Neural cell (in vitro differentiated cells): ENCODE measurements around the gene BRIP1. TPM values are rescaled to one million over a fixed set of nuclear protein-coding genes. Genes with fewer than 3 reads are reported as not detected.

Experiments
- H2AFZ ChIP-seq: fragments of 200-600, 300-800 bp; sonication (generic), shearing (Covaris generic); 2 replicates; pipeline ENCODE4 v1.6.0; 2014; ENCODE audit warnings: low read depth, mild to moderate bottlenecking, antibody characterized with exemption, low read length, moderate library complexity
- H3F3A ChIP-seq: fragments of 200-600 bp; shearing (Covaris generic); 2 replicates; pipeline ENCODE4 v1.6.1; 2016; ENCODE audit warnings: mild to moderate bottlenecking, moderate library complexity, mixed read lengths, antibody characterized with exemption, low read length; ENCODE audit not compliant: insufficient read depth, poor library complexity, severe bottlenecking
- H3K27ac ChIP-seq: fragments of 200-600, 300-800 bp; sonication (generic), shearing (Covaris generic); 2 replicates; pipeline ENCODE4 v1.5.1; 2014; ENCODE audit warnings: mild to moderate bottlenecking, low read length, moderate library complexity
- H3K27me3 ChIP-seq: fragments of 300-800, 200-600 bp; sonication (generic), shearing (Covaris generic); 2 replicates; pipeline ENCODE4 v1.6.0; 2014; ENCODE audit warnings: mild to moderate bottlenecking, low read depth, low read length, moderate library complexity; ENCODE audit not compliant: insufficient read depth
- H3K36me3 ChIP-seq: fragments of 300-800, 200-600 bp; sonication (generic), shearing (Covaris generic); 2 replicates; pipeline ENCODE4 v1.5.1; 2014; ENCODE audit warnings: mild to moderate bottlenecking, antibody characterized with exemption, low read length, moderate library complexity; ENCODE audit not compliant: insufficient read depth
- H3K4me2 ChIP-seq: fragments of 300-800, 200-600 bp; sonication (generic), shearing (Covaris generic); 2 replicates; pipeline ENCODE4 v1.6.0; 2014; ENCODE audit warnings: mild to moderate bottlenecking, low read length
- H3K4me3 ChIP-seq: fragments of 300-800, 200-600 bp; sonication (generic), shearing (Covaris generic); 2 replicates; pipeline ENCODE4 v1.5.1; 2014; ENCODE audit warnings: mild to moderate bottlenecking, low read length, moderate library complexity
- H3K79me2 ChIP-seq: fragments of 200-600 bp; shearing (Covaris generic); replicated peaks from 2 replicates; pipeline ENCODE4 v1.6.0; 2014; ENCODE audit warnings: mild to moderate bottlenecking, low read length, moderate library complexity; ENCODE audit not compliant: insufficient read depth
- H3K9ac ChIP-seq: fragments of 300-800, 200-600 bp; sonication (generic), shearing (Covaris generic); 2 replicates; pipeline ENCODE4 v1.6.1; 2016; ENCODE audit warnings: mild to moderate bottlenecking, low read length, mixed read lengths
- H3K9me2 ChIP-seq: fragments of 200-600 bp; shearing (Covaris generic); 2 replicates; pipeline ENCODE4 v1.6.1; 2016; ENCODE audit warnings: mild to moderate bottlenecking, low read length, mixed read lengths; ENCODE audit not compliant: insufficient read depth
- H3K9me3 ChIP-seq: fragments of 200-600, 300-800 bp; sonication (generic), shearing (Covaris generic); 2 replicates; pipeline ENCODE4 v1.6.1; 2016; ENCODE audit warnings: mild to moderate bottlenecking, mixed run types, low read length, moderate library complexity, mixed read lengths
- H4K20me1 ChIP-seq: fragments of 200-600 bp; shearing (Covaris generic); 2 replicates; pipeline ENCODE4 v1.6.1; 2016; ENCODE audit warnings: mild to moderate bottlenecking, mixed run types; ENCODE audit not compliant: insufficient read depth
- EP300 ChIP-seq: fragments of 450-650 bp; conservative IDR thresholded peaks from 2 replicates; pipeline ENCODE4 v1.6.1; 2014; ENCODE audit warnings: antibody characterized with exemption, mild to moderate bottlenecking, moderate library complexity; ENCODE audit not compliant: poor library complexity, severe bottlenecking
- EZH2 ChIP-seq: fragments of 200-600, 300-800 bp; shearing (Covaris generic), sonication (generic); IDR thresholded peaks from 2 replicates; pipeline ENCODE4 v1.6.1; 2014; ENCODE audit warnings: antibody characterized with exemption, low read length, borderline replicate concordance, mild to moderate bottlenecking; ENCODE audit not compliant: insufficient read depth, poor library complexity, severe bottlenecking
- MXI1 ChIP-seq: fragments of 450-650 bp; conservative IDR thresholded peaks from 2 replicates; pipeline ENCODE4 v1.6.1; 2014; ENCODE audit warnings: antibody characterized with exemption, mild to moderate bottlenecking; ENCODE audit not compliant: poor library complexity, severe bottlenecking
- POLR2AphosphoS5 ChIP-seq: IDR thresholded peaks from 2 replicates; pipeline ENCODE4 v1.6.1; 2012
- RAD21 ChIP-seq: fragments of 450-650 bp; conservative IDR thresholded peaks from 2 replicates; pipeline ENCODE4 v1.6.1; 2014; ENCODE audit warnings: antibody characterized with exemption, mild to moderate bottlenecking, moderate library complexity
- SMC3 ChIP-seq: fragments of 450-650 bp; conservative IDR thresholded peaks from 2 replicates; pipeline ENCODE4 v1.6.1; 2014; ENCODE audit warnings: antibody characterized with exemption, mild to moderate bottlenecking, moderate library complexity; ENCODE audit not compliant: poor library complexity
- TAF1 ChIP-seq: IDR thresholded peaks from 2 replicates; pipeline ENCODE4 v1.6.1; 2012; ENCODE audit warnings: low read depth
- polyA plus RNA-seq: library from polyadenylated mRNA; depleted of rRNA; stranded (reverse); fragments of >200 nt; gene quantifications from 2 replicates; pipeline ENCODE4 v1.2.3, GENCODE V29; 2014
- TF ChIP-seq, protein P1 (sequence below): IDR thresholded peaks from 2 replicates; pipeline ENCODE4 v1.6.1; 2012; ENCODE audit warnings: borderline replicate concordance
- TF ChIP-seq, protein P2 (sequence below): fragments of 450-650 bp; IDR thresholded peaks from 2 replicates; pipeline ENCODE4 v1.5.1; 2014; ENCODE audit warnings: antibody characterized with exemption, mild to moderate bottlenecking, moderate library complexity; ENCODE audit not compliant: poor library complexity, severe bottlenecking

Gene BRIP1
- polyA plus RNA-seq, 1 donor from 2014 or later = 0.47 TPM

DNA sequence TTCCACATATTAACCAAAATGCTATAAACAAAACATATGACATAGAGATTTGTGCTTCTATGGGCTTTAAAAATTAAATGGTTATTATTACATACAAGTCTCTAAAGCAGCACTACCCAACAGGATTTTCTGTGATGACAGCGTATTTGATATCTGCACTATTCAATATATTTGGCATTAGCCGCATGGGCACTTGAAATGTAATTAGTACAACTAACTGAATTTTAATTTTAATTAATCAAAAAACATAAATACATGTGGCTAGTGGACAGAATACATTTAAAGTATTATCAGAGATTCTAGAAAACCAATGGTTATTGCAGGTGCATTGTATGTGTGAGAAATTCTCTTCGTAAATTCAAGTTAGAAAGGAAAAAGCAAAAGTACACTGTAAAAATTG lies 45.9 kb downstream of the BRIP1 start:
- no peak overlapping the region for H3K9ac ChIP-seq
- H2AFZ ChIP-seq = no peak overlapping the region
- TF ChIP-seq, protein P1, sequence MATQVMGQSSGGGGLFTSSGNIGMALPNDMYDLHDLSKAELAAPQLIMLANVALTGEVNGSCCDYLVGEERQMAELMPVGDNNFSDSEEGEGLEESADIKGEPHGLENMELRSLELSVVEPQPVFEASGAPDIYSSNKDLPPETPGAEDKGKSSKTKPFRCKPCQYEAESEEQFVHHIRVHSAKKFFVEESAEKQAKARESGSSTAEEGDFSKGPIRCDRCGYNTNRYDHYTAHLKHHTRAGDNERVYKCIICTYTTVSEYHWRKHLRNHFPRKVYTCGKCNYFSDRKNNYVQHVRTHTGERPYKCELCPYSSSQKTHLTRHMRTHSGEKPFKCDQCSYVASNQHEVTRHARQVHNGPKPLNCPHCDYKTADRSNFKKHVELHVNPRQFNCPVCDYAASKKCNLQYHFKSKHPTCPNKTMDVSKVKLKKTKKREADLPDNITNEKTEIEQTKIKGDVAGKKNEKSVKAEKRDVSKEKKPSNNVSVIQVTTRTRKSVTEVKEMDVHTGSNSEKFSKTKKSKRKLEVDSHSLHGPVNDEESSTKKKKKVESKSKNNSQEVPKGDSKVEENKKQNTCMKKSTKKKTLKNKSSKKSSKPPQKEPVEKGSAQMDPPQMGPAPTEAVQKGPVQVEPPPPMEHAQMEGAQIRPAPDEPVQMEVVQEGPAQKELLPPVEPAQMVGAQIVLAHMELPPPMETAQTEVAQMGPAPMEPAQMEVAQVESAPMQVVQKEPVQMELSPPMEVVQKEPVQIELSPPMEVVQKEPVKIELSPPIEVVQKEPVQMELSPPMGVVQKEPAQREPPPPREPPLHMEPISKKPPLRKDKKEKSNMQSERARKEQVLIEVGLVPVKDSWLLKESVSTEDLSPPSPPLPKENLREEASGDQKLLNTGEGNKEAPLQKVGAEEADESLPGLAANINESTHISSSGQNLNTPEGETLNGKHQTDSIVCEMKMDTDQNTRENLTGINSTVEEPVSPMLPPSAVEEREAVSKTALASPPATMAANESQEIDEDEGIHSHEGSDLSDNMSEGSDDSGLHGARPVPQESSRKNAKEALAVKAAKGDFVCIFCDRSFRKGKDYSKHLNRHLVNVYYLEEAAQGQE = no peak
- TF ChIP-seq, protein P2, sequence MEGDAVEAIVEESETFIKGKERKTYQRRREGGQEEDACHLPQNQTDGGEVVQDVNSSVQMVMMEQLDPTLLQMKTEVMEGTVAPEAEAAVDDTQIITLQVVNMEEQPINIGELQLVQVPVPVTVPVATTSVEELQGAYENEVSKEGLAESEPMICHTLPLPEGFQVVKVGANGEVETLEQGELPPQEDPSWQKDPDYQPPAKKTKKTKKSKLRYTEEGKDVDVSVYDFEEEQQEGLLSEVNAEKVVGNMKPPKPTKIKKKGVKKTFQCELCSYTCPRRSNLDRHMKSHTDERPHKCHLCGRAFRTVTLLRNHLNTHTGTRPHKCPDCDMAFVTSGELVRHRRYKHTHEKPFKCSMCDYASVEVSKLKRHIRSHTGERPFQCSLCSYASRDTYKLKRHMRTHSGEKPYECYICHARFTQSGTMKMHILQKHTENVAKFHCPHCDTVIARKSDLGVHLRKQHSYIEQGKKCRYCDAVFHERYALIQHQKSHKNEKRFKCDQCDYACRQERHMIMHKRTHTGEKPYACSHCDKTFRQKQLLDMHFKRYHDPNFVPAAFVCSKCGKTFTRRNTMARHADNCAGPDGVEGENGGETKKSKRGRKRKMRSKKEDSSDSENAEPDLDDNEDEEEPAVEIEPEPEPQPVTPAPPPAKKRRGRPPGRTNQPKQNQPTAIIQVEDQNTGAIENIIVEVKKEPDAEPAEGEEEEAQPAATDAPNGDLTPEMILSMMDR = no peak
- TF ChIP-seq EZH2 (no peak), RAD21 (no peak), SMC3 (no peak), TAF1 (no peak), POLR2AphosphoS5 (no peak), MXI1 (no peak), EP300 (no peak)
- no peaks in the 10 kb centered on the region for H3F3A ChIP-seq
- H4K20me1 ChIP-seq = no peaks in the 10 kb centered on the region
- H3K4me3 ChIP-seq = no peak overlapping the region
- H3K27ac ChIP-seq = no peak overlapping the region
- H3K9me3 ChIP-seq = no peaks in the 10 kb centered on the region
- no peaks in the 10 kb centered on the region for H3K36me3 ChIP-seq
- H3K79me2 ChIP-seq = no peaks in the 10 kb centered on the region
- no peaks in the 10 kb centered on the region for H3K9me2 ChIP-seq
- H3K4me2 ChIP-seq = no peak overlapping the region
- H3K27me3 ChIP-seq = no peaks in the 10 kb centered on the region

DNA sequence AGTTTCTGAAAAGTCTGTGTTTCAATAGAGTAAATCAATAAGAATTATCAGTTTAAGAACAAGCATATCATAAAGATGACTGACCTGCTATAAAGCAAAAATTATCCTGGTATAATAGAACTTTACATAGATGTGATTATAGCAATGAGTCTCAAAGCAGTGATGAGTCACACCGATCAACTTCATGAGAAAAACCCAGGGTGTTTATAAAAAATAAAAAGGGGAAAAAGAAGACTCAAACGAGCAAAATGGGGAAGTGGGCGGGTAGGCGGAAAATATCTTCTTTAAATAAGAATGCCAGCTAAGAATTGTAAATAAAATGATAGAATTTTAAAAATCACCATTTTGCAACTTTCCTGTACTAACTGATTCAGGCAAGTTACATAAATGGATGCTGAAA lies 46.8 kb downstream of the BRIP1 start:
- no peaks in the 10 kb centered on the region for H3K9me3 ChIP-seq
- H3K9me2 ChIP-seq = no peaks in the 10 kb centered on the region
- H2AFZ ChIP-seq = no peak overlapping the region
- H3K4me2 ChIP-seq = no peak overlapping the region
- H4K20me1 ChIP-seq = no peaks in the 10 kb centered on the region
- no peak overlapping the region for H3K9ac ChIP-seq
- H3K27ac ChIP-seq = no peak overlapping the region
- H3K36me3 ChIP-seq = no peaks in the 10 kb centered on the region
- no peaks in the 10 kb centered on the region for H3F3A ChIP-seq
- no peaks in the 10 kb centered on the region for H3K27me3 ChIP-seq
- no peaks in the 10 kb centered on the region for H3K79me2 ChIP-seq
- TF ChIP-seq, protein P2 = no peak
- no peak for TF ChIP-seq EP300
- TF ChIP-seq TAF1 = no peak
- no peak for TF ChIP-seq RAD21
- TF ChIP-seq SMC3 = no peak
- TF ChIP-seq, protein P1 = no peak
- no peak for TF ChIP-seq EZH2
- no peak for TF ChIP-seq MXI1
- TF ChIP-seq POLR2AphosphoS5 = no peak
- no peak overlapping the region for H3K4me3 ChIP-seq
